HL-60/S4 treated with phorbol 12-myristate 13-acetate at 8.2 ng/mL for 4 days and 3 days (cell line): ENCODE data around the gene ZNF391.
"Not testable (repeated sequence)": the region's sequence is repeated elsewhere in the genome, so short reads cannot be mapped to it uniquely, and the experiment has no call there.

Experiments used
- in situ Hi-C: fragments of 300-500 bp; cut with MboI; formaldehyde crosslinking; loops from 2 replicates; pipeline ENCODE4 v1.15.0; 2022; ENCODE audit warnings: low sequenced_read_pairs

Gene ZNF391

GRCh38 chr6:27422651-27423332 is 34.2 kb downstream of the ZNF391 start:
- in situ Hi-C loops, result no loop called here

- in situ Hi-C loops, result not testable (repeated sequence)
Measured at GRCh38 chr6:27424851-27425250, 36.3 kb downstream of the ZNF391 start.

GRCh38 chr6:27426045-27426620 is 37.6 kb downstream of the ZNF391 start:
- in situ Hi-C loops, result no loop called here

- in situ Hi-C loops, result no loop called here
Measured at GRCh38 chr6:27428502-27428901, 39.9 kb downstream of the ZNF391 start.

- in situ Hi-C loops, result no loop called here
Measured at GRCh38 chr6:27428966-27429365, 40.4 kb downstream of the ZNF391 start.

GRCh38 chr6:27433714-27434113 is 45.2 kb downstream of the ZNF391 start:
- in situ Hi-C loops, result no loop called here

- in situ Hi-C loops, result no loop called here
Measured at GRCh38 chr6:27439371-27439770, 50.8 kb downstream of the ZNF391 start.

- in situ Hi-C loops, result no loop called here
Measured at GRCh38 chr6:27441001-27441400, 52.4 kb downstream of the ZNF391 start.

- in situ Hi-C loops, result no loop called here
Measured at GRCh38 chr6:27442932-27443331, 54.4 kb downstream of the ZNF391 start.

- in situ Hi-C loops, result no loop called here
Measured at GRCh38 chr6:27448456-27448855, 59.9 kb downstream of the ZNF391 start.

GRCh38 chr6:27451660-27452390 is 63.3 kb downstream of the ZNF391 start:
- in situ Hi-C loops, result no loop called here

GRCh38 chr6:27452496-27452897 is 63.9 kb downstream of the ZNF391 start:
- in situ Hi-C loops, result no loop called here
